ENCODE measurements around the gene FUNDC1. TPM values are rescaled to one million over a fixed set of nuclear protein-coding genes. Genes with fewer than 3 reads are reported as not detected.

FUNDC1 gene
- total RNA-seq, 1 experiment from 2014 or later, result 18.6 TPM

DNA sequence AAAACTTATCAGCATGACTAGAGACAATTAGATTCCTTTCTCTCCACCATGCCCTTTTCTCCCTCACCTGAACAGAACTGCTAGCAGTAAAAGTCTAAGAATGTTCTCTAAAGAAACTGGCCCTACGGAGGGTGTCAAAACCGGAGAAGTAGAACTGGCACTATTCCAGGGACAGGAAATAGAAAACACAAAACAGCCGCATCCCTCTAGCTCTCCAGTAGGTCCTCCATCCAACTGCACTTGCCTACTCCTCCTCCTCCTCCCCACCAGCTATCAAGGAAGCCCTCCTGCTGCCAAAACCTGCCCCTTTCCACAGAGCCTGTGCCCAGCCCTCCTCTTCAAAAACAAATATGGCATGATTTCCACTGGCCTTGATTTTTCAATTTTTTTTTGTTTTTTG is 28.4 kb downstream of the FUNDC1 start:
- Mint-ChIP-seq H3K27ac (ENCODE audit: unreplicated experiment) (no peak overlapping the region), H3K27me3 (ENCODE audit: insufficient read depth, unreplicated experiment) (no peaks in the 10 kb centered on the region), H3K36me3 (ENCODE audit: insufficient read depth, unreplicated experiment) (no peaks in the 10 kb centered on the region), H3K4me1 (ENCODE audit: low read depth, unreplicated experiment) (no peaks in the 10 kb centered on the region), H3K9me3 (ENCODE audit: unreplicated experiment) (no peaks in the 10 kb centered on the region), H3K4me3 (ENCODE audit: unreplicated experiment) (no peak overlapping the region)
- Histone ChIP-seq H3K4me1 (no peaks in the 10 kb centered on the region), H3K27me3 (replicated peaks; ENCODE audit: control insufficient read depth, insufficient read depth, low read length) (no peaks in the 10 kb centered on the region), H3K4me3 (ENCODE audit: low read depth, low read length) (no peak overlapping the region), H3K9me3 (no peaks in the 10 kb centered on the region), H3K36me3 (ENCODE audit: control insufficient read depth, insufficient read depth, low read length) (no peaks in the 10 kb centered on the region)
- DNase-seq, result no peak
- TF ChIP-seq, protein P1, sequence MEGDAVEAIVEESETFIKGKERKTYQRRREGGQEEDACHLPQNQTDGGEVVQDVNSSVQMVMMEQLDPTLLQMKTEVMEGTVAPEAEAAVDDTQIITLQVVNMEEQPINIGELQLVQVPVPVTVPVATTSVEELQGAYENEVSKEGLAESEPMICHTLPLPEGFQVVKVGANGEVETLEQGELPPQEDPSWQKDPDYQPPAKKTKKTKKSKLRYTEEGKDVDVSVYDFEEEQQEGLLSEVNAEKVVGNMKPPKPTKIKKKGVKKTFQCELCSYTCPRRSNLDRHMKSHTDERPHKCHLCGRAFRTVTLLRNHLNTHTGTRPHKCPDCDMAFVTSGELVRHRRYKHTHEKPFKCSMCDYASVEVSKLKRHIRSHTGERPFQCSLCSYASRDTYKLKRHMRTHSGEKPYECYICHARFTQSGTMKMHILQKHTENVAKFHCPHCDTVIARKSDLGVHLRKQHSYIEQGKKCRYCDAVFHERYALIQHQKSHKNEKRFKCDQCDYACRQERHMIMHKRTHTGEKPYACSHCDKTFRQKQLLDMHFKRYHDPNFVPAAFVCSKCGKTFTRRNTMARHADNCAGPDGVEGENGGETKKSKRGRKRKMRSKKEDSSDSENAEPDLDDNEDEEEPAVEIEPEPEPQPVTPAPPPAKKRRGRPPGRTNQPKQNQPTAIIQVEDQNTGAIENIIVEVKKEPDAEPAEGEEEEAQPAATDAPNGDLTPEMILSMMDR (IDR thresholded peaks at IDR 0.05; ENCODE audit: insufficient read depth in 1 of 2, low read depth in 1 of 2, low read length in 1 of 2, severe bottlenecking in 1 of 2, unreplicated experiment in 1 of 2), result no peak
- ChIA-PET CTCF (no interaction called here), POLR2A (no interaction called here)
- intact Hi-C loops (cut with micrococcal nuclease; ENCODE audit: unreplicated experiment), result no loop called here
- no TSS peak for BruUV-seq (replicated peaks)

DNA sequence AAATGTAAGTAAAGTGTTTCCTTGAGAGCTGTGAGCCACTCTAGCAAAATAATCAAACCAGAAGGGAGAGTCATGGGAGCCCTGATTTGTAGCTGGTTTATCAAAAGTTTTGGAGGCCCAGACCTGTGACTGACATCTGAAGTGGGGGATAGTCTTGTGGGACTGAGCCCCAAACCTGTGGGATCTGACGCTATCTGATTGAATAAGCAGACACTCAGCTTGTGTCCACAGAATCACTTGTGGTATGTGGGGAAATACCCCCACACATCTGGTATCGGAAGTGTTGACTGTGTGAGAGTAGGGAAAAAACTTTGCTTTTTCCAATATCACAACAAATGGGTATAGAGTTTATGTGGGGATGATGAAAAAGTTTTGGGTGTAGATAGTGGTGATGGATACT is 35.4 kb downstream of the FUNDC1 start:
- H3K4me3 ChIP-seq (ENCODE audit: low read depth, low read length), result no peak overlapping the region
- Mint-ChIP-seq H3K27ac (ENCODE audit: unreplicated experiment) (no peak overlapping the region), H3K4me1 (ENCODE audit: low read depth, unreplicated experiment) (no peaks in the 10 kb centered on the region), H3K27me3 (ENCODE audit: insufficient read depth, unreplicated experiment) (no peaks in the 10 kb centered on the region), H3K4me3 (ENCODE audit: unreplicated experiment) (no peak overlapping the region), H3K36me3 (ENCODE audit: insufficient read depth, unreplicated experiment) (no peaks in the 10 kb centered on the region), H3K9me3 (ENCODE audit: unreplicated experiment) (no peaks in the 10 kb centered on the region)
- no TSS peak for BruUV-seq (replicated peaks)
- intact Hi-C loops (cut with micrococcal nuclease; ENCODE audit: unreplicated experiment), result no loop called here
- DNase-seq, result no peak
- TF ChIP-seq, protein P1 (IDR thresholded peaks at IDR 0.05; ENCODE audit: insufficient read depth in 1 of 2, low read depth in 1 of 2, low read length in 1 of 2, severe bottlenecking in 1 of 2, unreplicated experiment in 1 of 2), result no peak
- no peaks in the 10 kb centered on the region for H3K27me3 ChIP-seq (replicated peaks; ENCODE audit: control insufficient read depth, insufficient read depth, low read length)
- H3K36me3 ChIP-seq (ENCODE audit: control insufficient read depth, insufficient read depth, low read length), result no peaks in the 10 kb centered on the region
- CTCF ChIA-PET, result no interaction called here
- H3K9me3 ChIP-seq, result no peaks in the 10 kb centered on the region
- no peaks in the 10 kb centered on the region for H3K4me1 ChIP-seq
- POLR2A ChIA-PET, result no interaction called here

DNA sequence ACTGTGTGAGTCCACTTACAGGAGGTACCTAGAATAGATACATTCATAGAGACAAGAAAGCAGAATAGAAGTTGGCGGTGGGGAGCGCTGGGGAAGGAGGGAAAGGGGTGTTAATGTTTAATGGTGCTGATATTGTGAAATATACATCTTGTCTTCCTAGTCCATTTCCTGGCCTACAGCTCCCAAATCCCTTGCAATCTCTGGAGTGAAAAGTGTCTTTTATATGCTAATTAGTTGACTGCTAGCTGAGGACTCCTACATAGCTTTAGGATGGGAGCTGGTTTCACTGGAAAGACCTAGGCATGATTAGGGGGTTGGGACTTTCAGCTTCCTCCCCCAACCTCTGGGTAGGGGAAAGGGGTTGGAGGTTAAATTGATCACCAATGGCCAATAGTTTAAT is 36.0 kb downstream of the FUNDC1 start:
- Mint-ChIP-seq H3K36me3 (ENCODE audit: insufficient read depth, unreplicated experiment) (no peaks in the 10 kb centered on the region), H3K4me1 (ENCODE audit: low read depth, unreplicated experiment) (no peaks in the 10 kb centered on the region), H3K27me3 (ENCODE audit: insufficient read depth, unreplicated experiment) (no peaks in the 10 kb centered on the region), H3K9me3 (ENCODE audit: unreplicated experiment) (no peaks in the 10 kb centered on the region), H3K27ac (ENCODE audit: unreplicated experiment) (no peak overlapping the region), H3K4me3 (ENCODE audit: unreplicated experiment) (no peak overlapping the region)
- no peaks in the 10 kb centered on the region for H3K4me1 ChIP-seq
- intact Hi-C loops (cut with micrococcal nuclease; ENCODE audit: unreplicated experiment), result no loop called here
- no TSS peak for BruUV-seq (replicated peaks)
- TF ChIP-seq, protein P1 (IDR thresholded peaks at IDR 0.05; ENCODE audit: insufficient read depth in 1 of 2, low read depth in 1 of 2, low read length in 1 of 2, severe bottlenecking in 1 of 2, unreplicated experiment in 1 of 2), result no peak
- H3K4me3 ChIP-seq (ENCODE audit: low read depth, low read length), result no peak overlapping the region
- CTCF ChIA-PET, result no interaction called here
- H3K36me3 ChIP-seq (ENCODE audit: control insufficient read depth, insufficient read depth, low read length), result no peaks in the 10 kb centered on the region
- H3K27me3 ChIP-seq (replicated peaks; ENCODE audit: control insufficient read depth, insufficient read depth, low read length), result no peaks in the 10 kb centered on the region
- no peaks in the 10 kb centered on the region for H3K9me3 ChIP-seq
- DNase-seq, result no peak
- POLR2A ChIA-PET, result no interaction called here
